Endothelial cell of umbilical vein (primary cell): ENCODE data around the gene CCDC28A. TPM values are rescaled to one million over a fixed set of nuclear protein-coding genes. Genes with fewer than 3 reads are reported as not detected.

Source experiments
- BruUV-seq: library from RNA; stranded (reverse); fragments of 400-500 nt; replicated peaks from 2 replicates; lab custom pipeline; 2021; lab: Mats Ljungman, UMichigan
- CTCF ChIA-PET: fragments of 300-600, 350-600 bp; sonication (Branson Sonifier 250); formaldehyde crosslinking; loops from one replicate; lab custom pipeline; 2021; ENCODE audit warnings: antibody characterized with exemption, inconsistent platforms; lab: Charles Lee
- POLR2A ChIA-PET: fragments of 300-600, 350-600 bp; sonication (Branson Sonifier 250); formaldehyde crosslinking; loops from one replicate; lab custom pipeline; 2021; ENCODE audit warnings: antibody characterized with exemption, inconsistent platforms; lab: Charles Lee
- DNase-seq: peaks from one replicate; pipeline ENCODE4 v3.0.0-alpha.2; 2011; ENCODE audit warnings: low read depth, low spot score
- FAIRE-seq: peaks from 2 replicates; lab custom pipeline; 2011; peaks lifted over from hg19 to GRCh38; lab: Jason Lieb, UNC
- H2AFZ ChIP-seq: 2 replicates; pipeline ENCODE4 v1.6.0; 2012; ENCODE audit warnings: low read depth, low read length, control low read depth, inconsistent platforms
- H3K27ac ChIP-seq: 2 replicates; pipeline ENCODE4 v1.5.1; 2011; ENCODE audit warnings: low read depth, mild to moderate bottlenecking, control low read depth, low read length, moderate library complexity; ENCODE audit not compliant: insufficient read depth
- H3K27me3 ChIP-seq, 2 experiments: 2 replicates each; pipeline versions ENCODE4 v1.6.0 to v1.6.1; 2011; ENCODE audit warnings: low read length in 2 of 2, mixed read lengths in 1 of 2; ENCODE audit not compliant: control insufficient read depth in 2 of 2, insufficient read depth in 2 of 2
- H3K36me3 ChIP-seq, 2 experiments: 2 replicates in 1 of 2; 3 replicates in 1 of 2; pipeline ENCODE4 v1.5.1; 2011; ENCODE audit warnings: low read length in 2 of 2, mild to moderate bottlenecking in 1 of 2, moderate library complexity in 1 of 2; ENCODE audit not compliant: control insufficient read depth in 2 of 2, insufficient read depth in 2 of 2; ENCODE audit errors: extremely low read depth in 1 of 2
- H3K4me1 ChIP-seq: 3 replicates; pipeline ENCODE4 v1.5.1; 2011; ENCODE audit warnings: mild to moderate bottlenecking, low read length; ENCODE audit not compliant: control insufficient read depth, insufficient read depth; ENCODE audit errors: extremely low read depth
- H3K4me2 ChIP-seq: 2 replicates; pipeline ENCODE4 v1.6.1; 2011; ENCODE audit warnings: low read length, control low read depth, mixed read lengths; ENCODE audit not compliant: insufficient read depth
- H3K4me3 ChIP-seq, 3 experiments: fragments of 200-600 bp in 1 of 3; sonication (generic), shearing (Covaris generic) in 1 of 3; replicated peaks in 1 of 3; 2 replicates each; pipeline ENCODE4 v1.5.1; 2011 to 2016; ENCODE audit warnings: control low read depth in 3 of 3, low read length in 3 of 3, mild to moderate bottlenecking in 2 of 3, inconsistent platforms in 1 of 3, low read depth in 1 of 3, moderate library complexity in 1 of 3; ENCODE audit not compliant: insufficient read depth in 1 of 3
- H3K79me2 ChIP-seq: 2 replicates; pipeline ENCODE4 v1.6.0; 2012; ENCODE audit warnings: low read length, inconsistent platforms; ENCODE audit not compliant: control insufficient read depth, insufficient read depth
- H3K9ac ChIP-seq: replicated peaks from 2 replicates; pipeline ENCODE3; 2011; ENCODE audit warnings: low read length, control low read depth; ENCODE audit not compliant: insufficient read depth; ENCODE audit errors: extremely low read depth
- H3K9me1 ChIP-seq: replicated peaks from 3 replicates; pipeline ENCODE4 v1.6.0; 2011; ENCODE audit warnings: mild to moderate bottlenecking, low read length; ENCODE audit not compliant: control insufficient read depth, insufficient read depth; ENCODE audit errors: extremely low read depth
- H3K9me3 ChIP-seq: replicated peaks from 2 replicates; pipeline ENCODE4 v1.5.1; 2012; ENCODE audit warnings: low read length, inconsistent platforms; ENCODE audit not compliant: control insufficient read depth, insufficient read depth
- H4K20me1 ChIP-seq: replicated peaks from 2 replicates; pipeline ENCODE3; 2011; ENCODE audit warnings: mild to moderate bottlenecking, low read length; ENCODE audit not compliant: control insufficient read depth, insufficient read depth; ENCODE audit errors: extremely low read depth
- CTCF ChIP-seq, 2 donors: IDR thresholded peaks; 1 replicate in 1 of 2; 2 replicates in 1 of 2; pipeline ENCODE4 v1.5.1; 2011; ENCODE audit warnings: low read length in 2 of 2, mild to moderate bottlenecking in 2 of 2, moderate library complexity in 2 of 2, control low read depth in 1 of 2, inconsistent platforms in 1 of 2, low read depth in 1 of 2; ENCODE audit not compliant: insufficient read depth in 1 of 2; ENCODE audit errors: extremely low read depth in 1 of 2
- EZH2 ChIP-seq: IDR thresholded peaks from 2 replicates; pipeline ENCODE4 v1.6.1; 2012; ENCODE audit warnings: borderline replicate concordance, low read depth, mild to moderate bottlenecking, moderate library complexity, low read length, inconsistent platforms; ENCODE audit not compliant: severe bottlenecking
- FOS ChIP-seq: IDR thresholded peaks from 2 replicates; pipeline ENCODE4 v1.6.1; 2011; ENCODE audit warnings: mild to moderate bottlenecking, low read length, moderate library complexity, borderline replicate concordance; ENCODE audit not compliant: insufficient read depth
- GATA2 ChIP-seq: IDR thresholded peaks from 2 replicates; pipeline ENCODE4 v1.7.0; 2011; ENCODE audit warnings: low read depth, mild to moderate bottlenecking, moderate library complexity, mixed read lengths, low read length; ENCODE audit not compliant: insufficient read length, insufficient read depth
- JUN ChIP-seq: IDR thresholded peaks from 2 replicates; pipeline ENCODE4 v1.6.1; 2011; ENCODE audit warnings: borderline replicate concordance, low read depth; ENCODE audit not compliant: insufficient read length, insufficient read depth
- MYC ChIP-seq: IDR thresholded peaks from one replicate; pipeline ENCODE4 v1.6.1; 2011; ENCODE audit warnings: mild to moderate bottlenecking, low read depth, low read length
- POLR2A ChIP-seq: IDR thresholded peaks from 2 replicates; pipeline ENCODE4 v1.6.1; 2012; ENCODE audit warnings: low read depth, mild to moderate bottlenecking, control low read depth, low read length
- POLR2AphosphoS5 ChIP-seq: IDR thresholded peaks from 2 replicates; pipeline ENCODE4 v1.6.1; 2012; ENCODE audit warnings: low read depth, mild to moderate bottlenecking, control low read depth, low read length, moderate library complexity; ENCODE audit not compliant: insufficient read depth
- dilution Hi-C: fragments of 300-500 bp; cut with MboI; formaldehyde crosslinking; loops from one replicate; pipeline ENCODE4 v1.15.0; 2019; ENCODE audit warnings: low sequenced_read_pairs; ENCODE audit not compliant: extremely low pct_ligation_motif_present
- intact Hi-C: fragments of 100-400 bp; cut with micrococcal nuclease; formaldehyde crosslinking; loops from one replicate; pipeline ENCODE4 v1.10.0; 2022
- polyA plus RNA-seq, 4 experiments: library from polyadenylated mRNA; depleted of rRNA in 3 of 4; stranded (reverse) in 3 of 4; unstranded in 1 of 4; fragments of >200 nt; gene quantifications; 2 replicates each; pipeline versions ENCODE4 v1.2.1 to v1.2.3, GENCODE V29; 2011 to 2012; ENCODE audit warnings: missing spikeins in 1 of 4
- total RNA-seq: library from RNA; stranded (reverse); gene quantifications from 2 replicates; pipeline ENCODE4 v1.2.3, GENCODE V29; 2021
- TF ChIP-seq, protein P1 (sequence below): IDR thresholded peaks from 2 replicates; pipeline ENCODE4 v1.6.1; 2011; ENCODE audit not compliant: insufficient read depth, insufficient read length

CCDC28A gene
- total and polyA plus RNA-seq, 2 donors (not counting 3 experiments of a cell fraction or from before 2014, with no cell fraction given) = 11.1 to 12.8 TPM

DNA sequence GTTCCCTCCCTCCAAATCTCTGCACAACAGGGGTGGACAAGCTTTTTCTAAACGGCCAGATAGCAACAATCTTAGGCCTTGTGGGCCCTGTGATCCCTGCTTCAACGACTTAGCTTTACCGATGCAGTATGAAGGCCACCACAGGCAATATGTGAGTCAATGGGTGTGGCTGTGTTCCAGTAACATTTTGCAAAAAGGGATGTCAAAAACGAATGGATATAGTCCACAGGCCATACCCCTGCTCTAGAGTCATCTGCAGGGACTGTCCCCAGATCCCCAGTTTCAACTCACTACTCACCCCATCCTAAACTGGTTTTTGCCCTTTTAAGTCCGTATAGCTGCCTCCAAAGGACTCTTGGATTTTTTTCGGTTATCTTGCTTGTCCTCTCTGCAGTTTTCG is 56.7 kb downstream of the CCDC28A start:
- BruUV-seq = no TSS peak
- intact Hi-C loops (no loop called here), dilution Hi-C loops (no loop called here)
- H3K36me3 ChIP-seq = no peaks in the 10 kb centered on the region
- no peaks in the 10 kb centered on the region for H3K9me3 ChIP-seq
- DNase-seq (no peak), FAIRE-seq (no peak)
- TF ChIP-seq CTCF (IDR thresholded peaks at IDR 0.05; ENCODE audit: extremely low read depth in 1 of 2, insufficient read depth in 1 of 2, low read depth in 1 of 2, low read length in 2 of 2) = no peak
- TF ChIP-seq MYC = no peak
- TF ChIP-seq POLR2AphosphoS5 = no peak
- TF ChIP-seq EZH2 = no peak
- TF ChIP-seq, protein P1, sequence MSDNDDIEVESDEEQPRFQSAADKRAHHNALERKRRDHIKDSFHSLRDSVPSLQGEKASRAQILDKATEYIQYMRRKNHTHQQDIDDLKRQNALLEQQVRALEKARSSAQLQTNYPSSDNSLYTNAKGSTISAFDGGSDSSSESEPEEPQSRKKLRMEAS = no peak
- no peak for TF ChIP-seq POLR2A
- no peak for TF ChIP-seq FOS
- no peak for TF ChIP-seq JUN
- no peak for TF ChIP-seq GATA2
- no peaks in the 10 kb centered on the region for H3K79me2 ChIP-seq
- H3K9ac ChIP-seq = no peak overlapping the region
- ChIA-PET POLR2A (no interaction called here), CTCF (no interaction called here)
- H3K4me1 ChIP-seq = no peaks in the 10 kb centered on the region
- no peaks in the 10 kb centered on the region for H3K27me3 ChIP-seq
- no peaks in the 10 kb centered on the region for H3K9me1 ChIP-seq
- H4K20me1 ChIP-seq = no peaks in the 10 kb centered on the region
- H3K4me3 ChIP-seq = no peak overlapping the region
- H3K27ac ChIP-seq = no peak overlapping the region
- H2AFZ ChIP-seq = no peak overlapping the region
- H3K4me2 ChIP-seq = no peak overlapping the region
